OCI-LY3 (cell line): ENCODE measurements around the gene HTR2B.

ENCODE experiments used
- H2AFZ ChIP-seq: fragments of 200-600, 300-600 bp; shearing (Covaris generic); 2 replicates; pipeline ENCODE4 v1.6.0; 2014; ENCODE audit warnings: antibody characterized with exemption, low read depth, low read length
- H3K27ac ChIP-seq: fragments of 200-600, 300-600 bp; sonication (generic); 2 replicates; pipeline ENCODE4 v1.5.1; 2014; ENCODE audit warnings: mild to moderate bottlenecking, low read length, moderate library complexity, mixed read lengths
- H3K27me3 ChIP-seq: fragments of 200-600, 300-600 bp; sonication (generic); 2 replicates; pipeline ENCODE4 v1.6.1; 2014; ENCODE audit warnings: low read depth, low read length, mixed read lengths
- H3K36me3 ChIP-seq: fragments of 200-600, 300-600 bp; sonication (generic); replicated peaks from 2 replicates; pipeline ENCODE3; 2014; ENCODE audit warnings: low read depth, low read length, mixed read lengths
- H3K4me1 ChIP-seq: fragments of 300-600, 200-600 bp; sonication (generic); 2 replicates; pipeline ENCODE4 v1.6.1; 2014; ENCODE audit warnings: low read length, mixed read lengths
- H3K4me2 ChIP-seq: fragments of 200-600, 300-600 bp; sonication (generic); 2 replicates; pipeline ENCODE4 v1.6.1; 2014; ENCODE audit warnings: low read length, mixed read lengths
- H3K4me3 ChIP-seq: fragments of 300-600, 200-600 bp; sonication (generic); 2 replicates; pipeline ENCODE4 v1.5.1; 2014; ENCODE audit warnings: antibody characterized with exemption, mild to moderate bottlenecking, low read length, moderate library complexity
- H3K79me2 ChIP-seq: fragments of 300-600, 200-600 bp; shearing (Covaris generic); 2 replicates; pipeline ENCODE4 v1.6.1; 2014; ENCODE audit warnings: mild to moderate bottlenecking, low read length, mixed read lengths
- H3K9ac ChIP-seq: fragments of 300-600, 200-600 bp; shearing (Covaris generic); 2 replicates; pipeline ENCODE4 v1.6.0; 2014; ENCODE audit warnings: mild to moderate bottlenecking, low read length, moderate library complexity
- H3K9me3 ChIP-seq: fragments of 200-600, 300-600 bp; shearing (Covaris generic); 2 replicates; pipeline ENCODE4 v1.6.1; 2014; ENCODE audit warnings: low read length, mixed read lengths; ENCODE audit not compliant: insufficient read depth
- H4K20me1 ChIP-seq: fragments of 200-600, 300-600 bp; sonication (generic); 2 replicates; pipeline ENCODE4 v1.6.1; 2016; ENCODE audit warnings: low read length, mixed read lengths; ENCODE audit not compliant: insufficient read depth
- CTCF ChIP-seq: fragments of 200-600, 300-600 bp; sonication (generic); IDR thresholded peaks from 2 replicates; pipeline ENCODE4 v1.5.1; 2014; ENCODE audit warnings: antibody characterized with exemption, low read length, low read depth
- EZH2phosphoT487 ChIP-seq: fragments of 200-600 bp; shearing (Covaris generic); IDR thresholded peaks from 2 replicates; pipeline ENCODE4 v1.6.1; 2018; ENCODE audit warnings: antibody characterized with exemption, mixed run types, low read depth

HTR2B gene

GRCh38 chr2:231169488-231169887 is 44.6 kb upstream of the HTR2B start:
- Histone ChIP-seq H3K4me1 (no peaks in the 10 kb centered on the region), H3K4me2 (no peak overlapping the region), H2AFZ (no peak overlapping the region), H3K9ac (no peak overlapping the region), H3K27ac (no peak overlapping the region), H3K79me2 (no peaks in the 10 kb centered on the region), H3K27me3 (no peaks in the 10 kb centered on the region), H3K9me3 (no peaks in the 10 kb centered on the region), H3K4me3 (no peak overlapping the region), H4K20me1 (no peaks in the 10 kb centered on the region), H3K36me3 (peaks cover 28% of the 10 kb centered on the region)
- TF ChIP-seq CTCF (no peak), EZH2phosphoT487 (no peak)

GRCh38 chr2:231168460-231169139 is 43.8 kb upstream of the HTR2B start:
- no peaks in the 10 kb centered on the region for H3K4me1 ChIP-seq
- peaks cover 28% of the 10 kb centered on the region for H3K36me3 ChIP-seq
- H3K27me3 ChIP-seq, result no peaks in the 10 kb centered on the region
- no peak overlapping the region for H3K4me2 ChIP-seq
- no peaks in the 10 kb centered on the region for H3K79me2 ChIP-seq
- H4K20me1 ChIP-seq, result no peaks in the 10 kb centered on the region
- TF ChIP-seq CTCF (no peak), EZH2phosphoT487 (no peak)
- H3K27ac ChIP-seq, result no peak overlapping the region
- H3K9ac ChIP-seq, result no peak overlapping the region
- H2AFZ ChIP-seq, result no peak overlapping the region
- no peaks in the 10 kb centered on the region for H3K9me3 ChIP-seq
- H3K4me3 ChIP-seq, result no peak overlapping the region

- H3K9ac ChIP-seq, result no peak overlapping the region
- peaks cover 28% of the 10 kb centered on the region for H3K36me3 ChIP-seq
- H3K4me3 ChIP-seq, result no peak overlapping the region
- H3K27ac ChIP-seq, result no peak overlapping the region
- TF ChIP-seq CTCF, result no peak
- no peak for TF ChIP-seq EZH2phosphoT487
- no peak overlapping the region for H3K4me2 ChIP-seq
- no peaks in the 10 kb centered on the region for H3K9me3 ChIP-seq
- no peaks in the 10 kb centered on the region for H3K79me2 ChIP-seq
- H3K27me3 ChIP-seq, result no peaks in the 10 kb centered on the region
- no peak overlapping the region for H2AFZ ChIP-seq
- H4K20me1 ChIP-seq, result no peaks in the 10 kb centered on the region
- no peaks in the 10 kb centered on the region for H3K4me1 ChIP-seq
Measured at GRCh38 chr2:231167745-231168459, 43.1 kb upstream of the HTR2B start.

- Histone ChIP-seq H3K79me2 (no peaks in the 10 kb centered on the region), H3K9ac (no peak overlapping the region), H2AFZ (no peak overlapping the region), H3K27ac (no peak overlapping the region), H3K27me3 (no peaks in the 10 kb centered on the region), H3K36me3 (peaks cover 14% of the 10 kb centered on the region), H3K4me2 (no peak overlapping the region), H3K4me1 (no peaks in the 10 kb centered on the region), H3K4me3 (no peak overlapping the region), H4K20me1 (no peaks in the 10 kb centered on the region), H3K9me3 (no peaks in the 10 kb centered on the region)
- TF ChIP-seq CTCF (no peak), EZH2phosphoT487 (no peak)
Measured at GRCh38 chr2:231163414-231164095, 38.7 kb upstream of the HTR2B start.
